NCI-H146 treated with DMSO at 0.1 percent for 48 hours (cell line): Measurements from ENCODE around the gene CYB561D1.

Experiments used
- DNase-seq: peaks from one replicate; lab custom pipeline; 2025; ENCODE audit not compliant: unreplicated experiment; lab: John Stamatoyannopoulos, UW

CYB561D1 gene

GRCh38 chr1:109499661-109500536 lies 6.0 kb downstream of the CYB561D1 start:
- DNase-seq, result no peak

GRCh38 chr1:109500941-109501381 lies 7.1 kb downstream of the CYB561D1 start:
- DNase-seq, result no peak

DNA sequence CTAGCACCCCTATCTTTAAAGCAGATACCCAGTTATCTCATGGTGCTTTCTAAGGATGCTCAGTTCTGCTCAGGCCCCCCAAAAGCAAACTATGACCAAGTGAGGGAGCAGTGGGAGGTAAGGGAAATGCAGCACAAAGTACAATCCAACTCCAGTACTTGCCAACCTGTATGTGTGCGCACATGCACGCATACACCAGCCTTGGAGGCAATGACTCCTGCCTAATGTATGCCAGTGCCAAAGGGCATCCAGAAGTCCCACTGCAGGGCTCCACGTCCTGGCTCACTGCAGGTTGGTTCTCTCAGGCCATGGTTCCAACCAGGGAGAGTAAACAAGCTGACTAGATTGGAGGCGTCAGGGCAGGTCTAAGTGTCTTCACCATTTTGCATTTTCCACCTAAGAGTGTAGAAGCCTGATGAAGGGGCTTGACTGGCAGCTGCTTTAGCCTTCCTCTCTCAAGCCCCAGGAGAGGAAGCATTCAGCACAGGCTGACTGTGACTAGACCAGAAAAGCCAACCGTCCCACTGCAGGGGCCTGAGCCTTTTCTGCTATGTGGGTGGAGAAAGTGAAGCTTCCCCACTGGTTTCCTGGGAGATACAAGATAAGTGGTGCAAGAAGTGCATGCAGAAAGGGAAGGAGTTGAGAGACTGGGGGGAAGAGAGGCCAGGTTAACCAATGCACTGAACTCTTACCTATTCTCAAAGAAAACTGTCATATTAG lies 7.9 kb downstream of the CYB561D1 start:
- DNase-seq, result no peak

GRCh38 chr1:109502364-109502851 lies 8.5 kb downstream of the CYB561D1 start:
- DNase-seq, result no peak

DNA sequence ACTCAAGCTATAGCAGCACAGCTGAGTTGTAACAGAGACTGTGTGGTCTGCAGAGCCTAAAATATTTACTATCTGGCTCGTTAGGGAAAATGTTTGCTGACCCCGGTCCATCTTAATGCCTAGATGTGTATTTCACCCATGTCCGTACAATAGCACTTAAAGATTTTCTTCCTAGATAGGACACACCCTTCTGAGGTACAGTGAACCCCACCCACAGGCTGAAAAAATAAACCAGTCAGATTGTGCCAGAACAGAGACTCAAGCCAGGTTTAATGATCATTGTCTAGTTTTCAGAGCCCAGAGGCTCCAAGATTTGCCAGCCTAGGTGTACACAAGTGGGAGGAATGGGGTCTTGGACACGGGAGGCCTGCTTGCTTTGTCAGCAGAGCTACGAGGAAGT lies 10.0 kb downstream of the CYB561D1 start:
- DNase-seq, result no peak

DNA sequence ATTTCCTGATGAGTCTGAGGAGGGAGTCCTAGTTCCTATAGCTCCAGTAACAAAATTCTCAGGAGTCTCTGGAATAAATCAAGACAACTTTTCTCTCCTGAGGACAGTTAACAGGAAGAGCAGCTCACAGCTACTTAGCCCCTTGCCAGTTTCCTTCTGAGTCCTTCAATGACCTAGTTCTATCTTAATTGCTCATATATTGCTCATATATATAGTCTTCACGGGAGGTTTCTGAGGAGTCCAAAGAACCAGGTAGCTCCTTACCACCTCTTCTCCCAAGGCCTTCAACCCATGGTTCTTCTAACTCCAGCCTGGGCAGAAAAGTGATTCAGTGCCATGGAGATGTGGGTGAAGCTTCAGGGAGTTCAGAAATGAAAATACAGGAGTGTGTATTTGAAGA lies 11.1 kb downstream of the CYB561D1 start:
- no peak for DNase-seq

GRCh38 chr1:109508001-109508872 lies 14.3 kb downstream of the CYB561D1 start:
- no peak for DNase-seq

- no peak for DNase-seq
Observed at GRCh38 chr1:109508873-109509175, 14.9 kb downstream of the CYB561D1 start.

- DNase-seq, result peak; percentile 29
Observed at GRCh38 chr1:109509176-109510134, 15.6 kb downstream of the CYB561D1 start, which contains the start of gene AMIGO1. Gene AMIGO1 (minus strand): TSS chr1:109509727. CDS start chr1:109508912, 815 bp downstream.

DNA sequence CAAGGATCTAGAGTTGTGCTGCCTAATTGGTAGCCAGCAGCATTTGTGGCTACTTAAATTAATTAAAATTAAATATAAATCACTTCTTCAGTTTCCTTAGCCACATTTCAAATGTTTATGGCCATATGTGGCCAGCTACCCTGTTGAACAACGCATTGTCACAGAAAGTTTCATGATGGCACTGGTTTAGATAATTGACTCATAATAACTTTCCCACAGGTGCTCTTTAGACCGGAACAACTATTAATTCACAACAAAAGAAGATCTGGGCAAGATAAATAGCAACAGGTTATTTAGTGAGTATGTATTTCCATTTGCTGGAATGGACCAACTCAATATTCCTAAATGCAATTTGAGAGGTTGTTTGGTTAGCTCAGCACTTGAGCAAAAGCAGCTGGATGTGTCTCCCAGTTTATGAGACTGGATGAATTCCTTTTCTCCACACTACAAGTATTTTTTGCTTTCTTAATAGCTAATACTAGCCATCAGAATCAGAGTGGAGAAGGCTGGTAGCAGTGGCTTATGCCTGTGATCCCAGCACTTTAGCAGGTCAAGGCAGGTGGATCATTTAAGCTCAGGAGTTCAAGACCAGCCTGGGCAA lies 19.3 kb downstream of the CYB561D1 start:
- peak; percentile 47 for DNase-seq

DNA sequence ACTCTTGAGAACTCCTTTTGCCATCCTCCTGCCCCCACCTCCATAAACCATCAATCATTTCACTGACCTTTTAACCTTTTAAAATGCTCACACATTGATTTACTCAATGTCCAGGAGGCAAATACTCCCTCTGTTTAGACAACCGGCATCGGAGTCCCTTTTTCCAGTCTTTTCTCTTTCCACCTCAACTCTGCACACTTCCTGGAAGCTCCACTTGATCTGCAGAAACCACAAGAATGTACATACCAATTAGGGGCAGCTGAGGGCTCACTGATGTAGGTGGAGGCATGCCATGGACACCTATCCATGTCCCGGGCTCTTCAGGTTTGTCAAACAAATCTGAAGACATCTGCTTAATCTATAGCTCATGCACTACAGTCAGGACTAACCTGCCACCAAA lies 21.0 kb downstream of the CYB561D1 start:
- no peak for DNase-seq

DNA sequence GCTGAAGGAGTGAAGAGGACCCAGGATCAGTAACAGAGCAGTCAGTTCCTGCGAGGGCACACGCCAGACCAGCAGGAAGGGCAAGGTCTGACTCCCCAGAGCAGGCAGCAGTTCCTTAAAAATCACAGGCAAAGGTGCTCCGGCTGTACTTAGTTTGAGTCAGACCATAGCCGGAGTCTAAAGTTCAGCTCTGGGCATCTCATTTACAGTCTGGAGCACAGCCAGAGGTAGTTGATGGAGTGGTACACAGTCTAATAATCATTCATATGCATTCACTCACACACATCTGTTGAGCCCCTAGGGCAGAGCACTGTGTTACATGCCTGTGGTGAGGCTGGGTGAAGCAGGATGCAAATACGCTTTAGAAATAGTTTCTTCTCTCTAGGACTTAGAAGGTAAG lies 23.0 kb downstream of the CYB561D1 start:
- no peak for DNase-seq

DNA sequence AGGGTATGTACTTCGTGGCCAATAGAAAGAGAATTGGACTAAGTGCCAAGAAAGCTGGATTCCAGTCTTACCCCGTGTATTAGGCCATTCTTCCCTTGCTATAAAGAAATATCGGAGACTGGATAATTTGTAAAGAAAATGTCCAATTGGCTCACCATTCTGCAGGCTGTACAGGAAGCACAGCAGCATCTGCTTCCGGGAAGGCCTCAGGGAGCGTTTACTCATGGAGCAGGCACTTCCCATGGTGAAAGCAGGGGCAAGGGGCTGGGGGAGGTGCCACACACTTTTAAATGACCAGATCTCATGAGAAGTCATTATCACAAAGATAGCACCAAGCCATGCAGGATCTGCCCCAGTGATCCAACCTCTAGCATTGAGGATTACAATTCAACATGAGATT lies 23.4 kb downstream of the CYB561D1 start:
- no peak for DNase-seq

DNA sequence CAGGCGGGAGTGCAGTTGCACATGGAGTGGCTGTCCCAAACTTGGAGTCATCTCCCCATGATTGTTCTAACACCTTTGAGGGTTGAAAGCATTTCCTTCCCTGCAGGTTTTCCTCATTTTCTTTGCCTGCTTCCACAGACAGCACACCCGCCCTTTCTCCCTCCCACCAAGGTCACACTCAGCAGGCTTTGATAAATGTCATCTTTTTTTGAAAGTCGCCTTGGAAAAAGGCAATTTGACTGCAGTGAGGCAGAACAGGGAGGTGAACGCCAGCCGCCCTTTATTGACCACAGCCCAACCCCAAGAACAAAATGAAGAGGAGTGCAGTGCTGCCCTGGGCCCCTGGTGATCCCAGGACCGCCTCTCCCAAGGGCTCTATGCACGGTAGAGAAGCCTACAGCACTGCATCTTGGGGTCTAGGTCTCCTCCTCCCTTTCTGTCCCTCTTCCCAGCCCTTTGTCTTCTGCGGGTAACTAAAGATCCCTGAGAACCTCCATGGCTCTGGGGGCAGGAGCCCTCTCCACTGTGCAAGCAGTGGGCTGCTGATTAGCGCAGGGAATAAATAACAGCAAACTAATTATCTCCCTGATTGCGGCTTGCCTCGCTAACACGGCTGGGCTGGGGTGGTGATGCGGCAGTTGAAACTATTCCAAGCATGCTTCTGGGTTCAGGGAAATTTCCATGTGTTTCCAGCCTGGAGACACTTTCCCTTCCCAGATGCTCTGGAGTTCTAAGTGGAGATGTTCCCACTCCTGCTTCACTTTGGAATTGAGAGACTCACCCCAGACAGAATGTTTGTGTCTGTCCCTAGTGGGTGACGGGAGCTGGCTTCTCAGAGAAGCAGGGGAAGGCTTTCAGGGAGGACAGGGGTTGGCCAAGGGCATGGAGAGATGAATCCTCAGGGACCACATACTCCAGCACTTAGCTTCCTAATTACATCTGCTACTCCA lies 27.4 kb downstream of the CYB561D1 start:
- no peak for DNase-seq

GRCh38 chr1:109522026-109522425 lies 28.1 kb downstream of the CYB561D1 start:
- no peak for DNase-seq

GRCh38 chr1:109523706-109524105 lies 29.8 kb downstream of the CYB561D1 start:
- DNase-seq, result no peak

GRCh38 chr1:109527098-109527811 lies 33.4 kb downstream of the CYB561D1 start:
- no peak for DNase-seq
